ENCODE measurements around the gene LGALS1.

Gene LGALS1

DNA sequence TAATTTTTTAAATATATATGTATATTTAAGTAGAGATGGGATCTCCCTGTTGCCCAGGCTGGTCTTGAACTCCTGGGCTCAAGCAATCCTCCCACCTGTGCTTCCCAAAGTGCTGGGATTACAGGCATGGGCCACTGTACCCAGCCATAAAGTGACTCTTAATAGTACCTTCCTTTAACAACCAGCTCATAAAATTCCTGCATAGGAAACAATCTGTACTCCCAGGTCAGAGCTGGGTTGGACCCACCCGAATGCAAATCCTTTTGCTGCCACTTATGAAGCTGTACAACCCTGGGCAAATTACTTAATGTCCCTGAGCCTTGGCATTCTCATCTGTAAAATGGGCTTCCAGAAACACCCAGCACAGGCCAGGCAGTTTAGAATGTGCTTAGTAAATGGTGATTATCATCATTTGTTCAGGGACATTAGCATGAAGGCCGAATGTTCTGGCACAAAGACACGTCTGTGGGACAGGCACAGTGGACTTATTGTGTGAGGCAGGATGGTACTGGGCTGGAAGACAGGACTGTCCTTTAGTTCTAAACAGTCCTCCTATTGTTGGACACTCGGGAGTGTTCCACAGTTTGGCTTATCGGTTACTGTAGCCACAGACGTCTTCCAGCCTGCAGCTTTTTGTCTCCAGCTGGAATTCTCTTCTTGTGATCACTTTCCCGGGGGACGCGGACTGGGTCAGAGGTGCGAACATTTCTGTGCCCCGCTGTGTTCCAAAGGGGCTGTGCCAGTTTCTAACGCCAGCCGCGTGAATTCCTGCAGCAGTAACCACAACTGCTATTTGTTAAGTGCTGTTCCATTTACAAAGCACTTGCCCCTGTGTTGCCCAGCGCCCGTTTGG is 11.0 kb upstream of the LGALS1 start:
- Histone ChIP-seq H3K36me3 (ENCODE audit: insufficient read depth, low read length) (no peaks in the 10 kb centered on the region), H3K79me2 (ENCODE audit: control insufficient read depth, insufficient read depth, low read length, unreplicated experiment) (peaks cover 32% of the 10 kb centered on the region), H2AFZ (ENCODE audit: low read length, unreplicated experiment) (no peak overlapping the region), H3K27me3 (ENCODE audit: insufficient read depth, low read length) (no peaks in the 10 kb centered on the region), H3K4me1 (ENCODE audit: control insufficient read depth, insufficient read depth, low read length, unreplicated experiment) (peaks cover 15% of the 10 kb centered on the region), H3K4me3 (ENCODE audit: low read depth, low read length) (no peak overlapping the region), H3K27ac (ENCODE audit: low read depth, low read length) (no peak overlapping the region)

DNA sequence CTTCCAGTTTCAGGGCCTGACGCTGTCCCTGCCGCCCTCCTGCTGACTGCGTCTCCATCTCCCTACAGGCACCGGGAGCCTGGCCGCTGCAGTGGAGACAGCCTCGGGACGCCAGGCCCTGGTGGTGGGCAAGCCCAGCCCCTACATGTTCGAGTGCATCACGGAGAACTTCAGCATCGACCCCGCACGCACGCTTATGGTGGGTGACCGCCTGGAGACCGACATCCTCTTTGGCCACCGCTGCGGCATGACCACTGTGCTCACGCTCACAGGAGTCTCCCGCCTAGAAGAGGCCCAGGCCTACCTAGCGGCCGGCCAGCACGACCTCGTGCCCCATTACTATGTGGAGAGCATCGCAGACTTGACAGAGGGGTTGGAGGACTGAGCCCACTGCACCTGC is 9.9 kb upstream of the LGALS1 start:
- Histone ChIP-seq H3K4me3 (ENCODE audit: low read depth, low read length) (no peak overlapping the region), H3K79me2 (ENCODE audit: control insufficient read depth, insufficient read depth, low read length, unreplicated experiment) (peaks cover 22% of the 10 kb centered on the region), H2AFZ (ENCODE audit: low read length, unreplicated experiment) (no peak overlapping the region), H3K36me3 (ENCODE audit: insufficient read depth, low read length) (no peaks in the 10 kb centered on the region), H3K4me1 (ENCODE audit: control insufficient read depth, insufficient read depth, low read length, unreplicated experiment) (peaks cover 10% of the 10 kb centered on the region), H3K27me3 (ENCODE audit: insufficient read depth, low read length) (no peaks in the 10 kb centered on the region), H3K27ac (ENCODE audit: low read depth, low read length) (no peak overlapping the region)

DNA sequence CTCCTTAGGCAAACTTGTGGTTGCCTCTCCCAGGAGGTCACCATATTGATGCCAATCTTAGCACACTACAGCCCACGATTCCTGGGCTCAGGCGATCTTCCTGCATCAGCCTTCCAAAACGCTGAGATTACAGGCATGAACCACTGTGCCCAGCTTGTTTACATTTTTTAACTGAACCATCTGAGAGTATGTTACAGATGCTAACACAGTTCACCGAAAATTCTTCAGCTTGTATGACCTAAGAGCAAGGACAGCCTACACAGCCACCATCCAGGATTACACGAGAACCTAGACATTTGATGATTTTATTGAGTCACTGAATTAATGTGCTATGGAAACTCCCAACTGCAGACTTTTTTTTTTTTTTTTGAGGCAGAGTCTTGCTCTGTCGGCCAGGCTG is 5.8 kb upstream of the LGALS1 start:
- Histone ChIP-seq H3K4me3 (ENCODE audit: low read depth, low read length) (no peak overlapping the region), H3K27ac (ENCODE audit: low read depth, low read length) (no peak overlapping the region), H3K4me1 (ENCODE audit: control insufficient read depth, insufficient read depth, low read length, unreplicated experiment) (no peaks in the 10 kb centered on the region), H3K36me3 (ENCODE audit: insufficient read depth, low read length) (no peaks in the 10 kb centered on the region), H3K79me2 (ENCODE audit: control insufficient read depth, insufficient read depth, low read length, unreplicated experiment) (peaks cover under 1% of the 10 kb centered on the region), H3K27me3 (ENCODE audit: insufficient read depth, low read length) (no peaks in the 10 kb centered on the region), H2AFZ (ENCODE audit: low read length, unreplicated experiment) (no peak overlapping the region)

DNA sequence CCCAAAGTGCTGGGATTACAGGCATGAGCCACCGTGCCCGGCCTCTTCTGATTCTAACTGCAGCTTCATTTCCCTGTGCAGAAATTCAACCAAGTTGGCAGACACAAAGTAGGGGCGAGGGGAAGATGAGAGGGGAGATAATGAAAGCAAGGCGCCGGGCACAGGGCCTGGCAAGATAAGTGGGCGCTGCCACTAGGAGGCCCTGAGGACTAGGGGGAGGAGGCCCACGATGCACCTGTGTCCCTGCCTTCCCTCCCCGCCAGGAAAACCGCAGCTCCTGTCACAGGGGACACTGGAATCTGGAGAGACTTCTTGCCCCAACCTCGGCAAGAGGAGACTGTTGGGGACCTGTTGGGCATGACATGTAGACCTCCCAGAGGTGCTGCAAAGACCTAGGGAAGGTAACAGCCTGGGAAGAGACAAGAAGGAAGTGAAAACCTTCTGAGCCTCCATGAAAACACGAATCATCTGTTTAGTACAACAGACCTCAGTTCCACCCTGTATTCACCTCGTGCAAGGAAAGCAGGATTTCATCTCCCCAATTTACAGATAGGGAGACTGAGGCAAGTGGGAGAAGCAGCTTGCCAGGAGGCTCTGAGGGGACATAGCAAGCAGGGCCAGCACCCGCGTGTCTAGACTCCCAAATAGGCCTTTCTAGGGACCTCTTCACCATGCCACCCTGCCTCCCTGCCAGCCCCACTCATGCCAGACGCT is 3.1 kb upstream of the LGALS1 start:
- H3K4me1 ChIP-seq (ENCODE audit: control insufficient read depth, insufficient read depth, low read length, unreplicated experiment) = no peaks in the 10 kb centered on the region
- peaks cover 17% of the 10 kb centered on the region for H3K79me2 ChIP-seq (ENCODE audit: control insufficient read depth, insufficient read depth, low read length, unreplicated experiment)
- no peak overlapping the region for H3K4me3 ChIP-seq (ENCODE audit: low read depth, low read length)
- H3K36me3 ChIP-seq (ENCODE audit: insufficient read depth, low read length) = no peaks in the 10 kb centered on the region
- no peak overlapping the region for H3K27ac ChIP-seq (ENCODE audit: low read depth, low read length)
- H2AFZ ChIP-seq (ENCODE audit: low read length, unreplicated experiment) = no peak overlapping the region
- H3K27me3 ChIP-seq (ENCODE audit: insufficient read depth, low read length) = no peaks in the 10 kb centered on the region

DNA sequence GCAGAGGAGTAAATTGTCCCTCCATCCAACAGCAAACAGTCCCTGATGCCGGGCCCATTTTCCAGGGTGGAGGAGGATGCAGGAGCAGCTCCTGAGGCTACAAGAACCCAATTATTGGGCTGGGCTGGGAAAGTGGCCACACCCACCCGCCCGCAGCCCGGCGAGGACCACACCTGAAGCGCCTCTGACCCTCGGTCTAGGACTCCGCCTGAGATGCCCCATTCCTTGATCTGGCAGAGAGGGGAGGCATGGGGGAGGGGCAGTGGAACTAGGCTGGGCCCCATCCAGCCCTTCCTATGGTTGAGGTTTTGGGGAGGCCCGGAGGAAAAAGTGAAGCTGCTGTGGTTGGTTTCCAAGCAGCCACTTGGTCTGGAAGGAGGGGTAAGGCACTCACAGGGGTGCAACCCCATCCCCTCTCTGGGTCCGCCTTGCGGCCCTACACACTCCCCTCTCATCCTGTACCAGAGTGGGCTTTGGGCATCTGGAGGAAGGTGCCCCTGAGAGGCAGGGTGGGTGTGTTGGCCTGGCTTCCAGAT is 2.4 kb upstream of the LGALS1 start:
- no peaks in the 10 kb centered on the region for H3K4me1 ChIP-seq (ENCODE audit: control insufficient read depth, insufficient read depth, low read length, unreplicated experiment)
- no peaks in the 10 kb centered on the region for H3K27me3 ChIP-seq (ENCODE audit: insufficient read depth, low read length)
- H2AFZ ChIP-seq (ENCODE audit: low read length, unreplicated experiment) = no peak overlapping the region
- H3K27ac ChIP-seq (ENCODE audit: low read depth, low read length) = no peak overlapping the region
- H3K79me2 ChIP-seq (ENCODE audit: control insufficient read depth, insufficient read depth, low read length, unreplicated experiment) = peaks cover 21% of the 10 kb centered on the region
- no peaks in the 10 kb centered on the region for H3K36me3 ChIP-seq (ENCODE audit: insufficient read depth, low read length)
- H3K4me3 ChIP-seq (ENCODE audit: low read depth, low read length) = no peak overlapping the region

DNA sequence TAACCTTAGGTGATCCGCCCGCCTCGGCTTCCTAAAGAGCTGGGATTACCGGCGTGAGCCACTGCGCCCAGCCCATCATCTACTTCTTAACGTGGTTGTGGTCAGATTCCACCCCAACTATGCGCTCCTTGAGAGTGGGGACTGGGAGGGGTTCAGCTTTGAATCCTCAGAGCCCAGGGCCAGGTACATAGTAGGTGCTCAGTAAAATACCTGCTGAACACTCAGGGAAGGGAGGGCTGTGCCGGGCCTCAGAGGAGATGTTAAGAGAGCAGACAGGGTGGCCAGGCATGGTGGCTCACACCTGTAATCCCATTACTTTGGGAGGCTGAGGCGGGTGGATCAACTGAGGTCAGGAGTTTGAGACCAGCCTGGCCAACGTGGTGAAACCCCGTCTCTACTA is 1.2 kb upstream of the LGALS1 start:
- H3K36me3 ChIP-seq (ENCODE audit: insufficient read depth, low read length) = no peaks in the 10 kb centered on the region
- H3K4me1 ChIP-seq (ENCODE audit: control insufficient read depth, insufficient read depth, low read length, unreplicated experiment) = peaks cover 3% of the 10 kb centered on the region
- H3K4me3 ChIP-seq (ENCODE audit: low read depth, low read length) = no peak overlapping the region
- H3K27ac ChIP-seq (ENCODE audit: low read depth, low read length) = no peak overlapping the region
- H3K27me3 ChIP-seq (ENCODE audit: insufficient read depth, low read length) = no peaks in the 10 kb centered on the region
- H2AFZ ChIP-seq (ENCODE audit: low read length, unreplicated experiment) = no peak overlapping the region
- H3K79me2 ChIP-seq (ENCODE audit: control insufficient read depth, insufficient read depth, low read length, unreplicated experiment) = peaks cover 26% of the 10 kb centered on the region

DNA sequence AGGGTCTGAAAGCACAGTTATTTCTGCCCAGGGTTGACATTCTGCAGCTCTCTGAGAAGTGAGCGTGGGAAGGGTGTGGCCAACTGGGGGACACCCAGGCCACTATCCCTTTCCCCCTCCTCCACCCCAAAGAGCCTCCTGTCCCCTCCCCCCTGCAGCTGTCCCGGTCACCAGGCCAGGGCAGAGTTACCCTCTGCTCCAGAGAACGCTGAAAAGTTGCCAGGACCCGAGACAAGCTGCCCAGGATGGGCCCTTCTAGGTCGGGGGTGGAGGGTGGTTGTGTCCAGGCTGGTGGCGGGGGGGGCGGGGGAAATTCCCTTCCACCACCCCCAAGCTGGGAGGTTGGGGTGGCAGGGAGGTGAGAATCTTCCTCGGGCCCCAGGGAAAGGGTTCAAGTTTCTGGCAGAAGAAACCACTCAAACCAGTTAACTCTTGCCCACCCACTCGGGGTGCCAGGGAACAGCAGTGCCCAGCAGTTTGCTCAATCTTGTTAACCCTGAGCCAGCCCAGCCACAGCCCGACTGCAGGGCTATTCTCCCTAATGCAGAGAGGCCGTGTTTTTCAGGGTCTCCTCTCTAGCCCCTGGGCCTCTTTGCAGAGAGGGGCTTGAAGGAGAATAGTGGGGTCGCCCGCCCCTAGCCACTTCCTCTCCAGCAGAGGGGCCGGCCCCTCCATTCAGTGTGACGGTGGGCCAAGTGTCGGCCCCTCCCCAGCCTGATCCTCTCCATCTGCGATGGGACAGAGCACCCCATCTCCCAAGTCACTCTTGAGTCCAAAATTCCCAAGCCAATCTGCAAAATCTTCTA is 697 bp downstream of the LGALS1 start:
- peak overlapping the region; percentile 84 for H3K27ac ChIP-seq (ENCODE audit: low read depth, low read length)
- H3K36me3 ChIP-seq (ENCODE audit: insufficient read depth, low read length) = peaks cover 3% of the 10 kb centered on the region; the same call in 1 of the 2 replicates
- peaks cover 26% of the 10 kb centered on the region for H3K79me2 ChIP-seq (ENCODE audit: control insufficient read depth, insufficient read depth, low read length, unreplicated experiment)
- peak overlapping the region; percentile 94 for H3K4me3 ChIP-seq (ENCODE audit: low read depth, low read length)
- H3K27me3 ChIP-seq (ENCODE audit: insufficient read depth, low read length) = no peaks in the 10 kb centered on the region
- no peak overlapping the region for H2AFZ ChIP-seq (ENCODE audit: low read length, unreplicated experiment)
- H3K4me1 ChIP-seq (ENCODE audit: control insufficient read depth, insufficient read depth, low read length, unreplicated experiment) = peaks cover 9% of the 10 kb centered on the region

DNA sequence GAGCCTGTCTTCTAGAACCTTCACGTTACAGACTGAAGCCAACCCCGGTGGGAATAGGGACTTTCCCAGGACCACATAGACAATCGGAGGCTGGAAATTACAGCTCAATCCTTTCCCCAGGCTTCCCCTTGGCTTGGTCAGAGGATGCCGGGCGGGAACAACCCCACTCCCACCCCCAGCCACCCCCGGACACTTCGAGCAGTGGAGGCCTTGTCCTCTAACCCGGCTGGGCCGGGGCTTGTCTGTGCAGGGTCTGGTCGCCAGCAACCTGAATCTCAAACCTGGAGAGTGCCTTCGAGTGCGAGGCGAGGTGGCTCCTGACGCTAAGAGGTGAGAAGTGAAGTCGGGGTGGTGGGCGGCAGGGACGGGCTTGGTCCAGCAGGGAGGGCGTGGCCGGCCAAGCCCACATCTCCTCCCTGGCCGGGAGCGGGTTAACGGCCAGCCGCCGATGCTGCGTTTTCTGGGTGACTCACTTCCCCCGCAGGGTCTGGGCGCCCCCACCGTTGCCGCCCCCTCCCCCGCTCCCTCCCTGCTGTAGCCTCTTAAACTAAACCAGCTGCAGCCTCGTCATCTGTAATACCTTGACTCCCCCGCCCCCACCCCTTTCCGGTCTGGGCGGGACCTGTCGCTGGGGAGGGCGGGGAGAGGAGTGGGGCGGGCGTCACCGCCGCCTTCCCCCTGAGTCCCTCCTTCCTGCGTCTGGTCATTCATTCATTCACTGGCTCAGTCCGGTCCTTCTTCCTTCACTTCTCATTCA is 1.5 kb downstream of the LGALS1 start:
- Histone ChIP-seq H3K27ac (ENCODE audit: low read depth, low read length) (peak overlapping the region; percentile 84), H3K4me1 (ENCODE audit: control insufficient read depth, insufficient read depth, low read length, unreplicated experiment) (peaks cover 13% of the 10 kb centered on the region), H3K79me2 (ENCODE audit: control insufficient read depth, insufficient read depth, low read length, unreplicated experiment) (peaks cover 26% of the 10 kb centered on the region), H3K36me3 (ENCODE audit: insufficient read depth, low read length) (peaks cover 3% of the 10 kb centered on the region; the same call in 1 of the 2 replicates), H3K27me3 (ENCODE audit: insufficient read depth, low read length) (no peaks in the 10 kb centered on the region), H2AFZ (ENCODE audit: low read length, unreplicated experiment) (no peak overlapping the region), H3K4me3 (ENCODE audit: low read depth, low read length) (peak overlapping the region; percentile 94)

DNA sequence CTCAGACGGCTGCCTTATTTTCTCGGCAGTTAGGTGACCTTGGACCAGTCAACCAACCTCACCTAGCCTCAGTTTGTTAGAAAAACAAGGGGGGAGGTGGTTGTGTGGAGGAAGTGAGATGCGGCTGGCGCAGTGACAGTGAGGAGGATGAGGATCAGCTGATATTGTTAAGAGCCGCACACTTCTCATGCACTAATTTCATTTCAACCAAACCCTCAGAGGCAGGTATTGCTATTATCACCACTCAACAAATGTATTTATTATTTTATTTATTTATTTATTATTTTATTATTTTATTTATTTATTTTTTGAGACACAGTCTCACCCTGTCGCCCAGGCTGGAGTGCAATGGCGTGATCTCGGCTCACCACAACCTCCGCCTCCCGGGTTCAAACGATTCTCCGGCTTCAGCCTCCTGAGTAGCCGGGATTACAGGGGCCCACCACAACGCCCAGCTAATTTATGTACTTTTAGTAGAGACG is 2.1 kb downstream of the LGALS1 start:
- H3K4me3 ChIP-seq (ENCODE audit: low read depth, low read length) = peak overlapping the region; percentile 94
- peaks cover 13% of the 10 kb centered on the region for H3K4me1 ChIP-seq (ENCODE audit: control insufficient read depth, insufficient read depth, low read length, unreplicated experiment)
- peak overlapping the region; percentile 47 for H3K27ac ChIP-seq (ENCODE audit: low read depth, low read length)
- no peak overlapping the region for H2AFZ ChIP-seq (ENCODE audit: low read length, unreplicated experiment)
- H3K36me3 ChIP-seq (ENCODE audit: insufficient read depth, low read length) = peaks cover 3% of the 10 kb centered on the region; the same call in 1 of the 2 replicates
- no peaks in the 10 kb centered on the region for H3K27me3 ChIP-seq (ENCODE audit: insufficient read depth, low read length)
- peaks cover 26% of the 10 kb centered on the region for H3K79me2 ChIP-seq (ENCODE audit: control insufficient read depth, insufficient read depth, low read length, unreplicated experiment)
